ENCODE data around the gene KCTD11.

The KCTD11 gene

GRCh38 chr17:7379134-7379533, 27.2 kb downstream of the KCTD11 start:
- DNase-seq (ENCODE audit: low spot score) = no peak

- DNase-seq (ENCODE audit: low spot score) = peak; percentile 22
These were observed 28.4 kb downstream of the KCTD11 start for GRCh38 chr17:7380321-7380720.

GRCh38 chr17:7380855-7381683, 29.1 kb downstream of the KCTD11 start, which contains the start of gene TNK1:
TSS of gene TNK1 (plus strand) at chr17:7381089. CDS start at chr17:7382927, 1,838 bp downstream.
- no peak for DNase-seq (ENCODE audit: low spot score)

- no peak for DNase-seq (ENCODE audit: low spot score)
These were observed 30.9 kb downstream of the KCTD11 start for GRCh38 chr17:7382901-7383300.

- no peak for DNase-seq (ENCODE audit: low spot score)
These were observed 31.4 kb downstream of the KCTD11 start for GRCh38 chr17:7383371-7383741.

- peak; percentile 20 for DNase-seq (ENCODE audit: low spot score)
These were observed 32.0 kb downstream of the KCTD11 start for GRCh38 chr17:7383742-7384488.

GRCh38 chr17:7384489-7385081, 32.6 kb downstream of the KCTD11 start:
- DNase-seq (ENCODE audit: low spot score) = no peak

- DNase-seq (ENCODE audit: low spot score) = no peak
These were observed 36.9 kb downstream of the KCTD11 start for GRCh38 chr17:7388856-7389255.

- DNase-seq (ENCODE audit: low spot score) = no peak
These were observed 38.3 kb downstream of the KCTD11 start for GRCh38 chr17:7389924-7390910.

- DNase-seq (ENCODE audit: low spot score) = no peak
These were observed 39.3 kb downstream of the KCTD11 start for GRCh38 chr17:7391307-7391706.

- no peak for DNase-seq (ENCODE audit: low spot score)
These were observed 41.0 kb downstream of the KCTD11 start for GRCh38 chr17:7392696-7393612.

- DNase-seq (ENCODE audit: low spot score) = no peak
These were observed 41.9 kb downstream of the KCTD11 start for GRCh38 chr17:7393613-7394451.

GRCh38 chr17:7394452-7395191, 42.7 kb downstream of the KCTD11 start, which contains the start of gene PLSCR3:
TSS of gene PLSCR3 (minus strand) at chr17:7394525. CDS start at chr17:7394110, 415 bp downstream.
- DNase-seq (ENCODE audit: low spot score) = peak; percentile 86

GRCh38 chr17:7396147-7396546, 44.2 kb downstream of the KCTD11 start:
- DNase-seq (ENCODE audit: low spot score) = no peak

- DNase-seq (ENCODE audit: low spot score) = no peak
These were observed 46.6 kb downstream of the KCTD11 start for GRCh38 chr17:7398612-7399011.

- DNase-seq (ENCODE audit: low spot score) = no peak
These were observed 51.2 kb downstream of the KCTD11 start for GRCh38 chr17:7403043-7403726.

GRCh38 chr17:7403727-7403976, 51.7 kb downstream of the KCTD11 start:
- no peak for DNase-seq (ENCODE audit: low spot score)

- DNase-seq (ENCODE audit: low spot score) = peak; percentile 100
These were observed 52.2 kb downstream of the KCTD11 start, which contains the start of gene TMEM256 for GRCh38 chr17:7403977-7404736. TSS of gene TMEM256 (minus strand) at chr17:7404097. CDS start at chr17:7404084, 13 bp downstream.
